ENCODE results near the gene MAMDC2. TPM values are rescaled to one million over a fixed set of nuclear protein-coding genes. Genes with fewer than 3 reads are reported as not detected.

The MAMDC2 gene
- total RNA-seq, 1 donor from 2014 or later = 211 TPM

DNA sequence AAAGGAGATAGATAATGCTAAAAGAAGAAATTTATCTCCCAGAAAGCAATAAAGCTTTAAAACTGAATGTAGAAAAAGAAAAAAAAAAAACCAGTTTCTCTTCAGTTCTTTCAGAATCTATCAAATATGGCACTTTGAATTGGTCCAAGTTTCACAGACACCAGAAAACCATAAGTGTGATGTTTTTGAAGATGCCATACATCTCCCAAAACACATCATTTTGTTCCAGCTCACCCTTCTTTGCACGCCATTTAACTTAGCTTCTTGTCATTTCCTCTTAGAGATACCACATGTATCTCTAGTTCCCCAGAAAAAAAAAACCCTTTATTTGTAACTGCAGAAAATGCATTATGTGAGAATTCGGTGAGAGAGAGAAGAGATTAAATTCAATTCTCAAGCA, 46.1 kb upstream of the MAMDC2 start:
- Histone ChIP-seq H3K4me1 (ENCODE audit: insufficient read depth, low read length) (no peaks in the 10 kb centered on the region), H3K4me2 (ENCODE audit: low read length) (no peak overlapping the region), H3K27me3 (ENCODE audit: insufficient read depth, low read length) (no peaks in the 10 kb centered on the region), H4K20me1 (ENCODE audit: insufficient read depth, low read length) (no peaks in the 10 kb centered on the region), H3K27ac (ENCODE audit: low read depth, low read length) (no peak overlapping the region), H3K4me3 (ENCODE audit: insufficient read depth, low read depth, low read length) (no peak overlapping the region), H3K9ac (ENCODE audit: low read length) (no peak overlapping the region), H3K79me2 (ENCODE audit: insufficient read depth, low read length) (no peaks in the 10 kb centered on the region), H2AFZ (ENCODE audit: low read depth, low read length) (no peak overlapping the region), H3K9me3 (ENCODE audit: insufficient read depth, low read depth, low read length) (no peaks in the 10 kb centered on the region), H3K36me3 (ENCODE audit: insufficient read depth, low read length) (no peaks in the 10 kb centered on the region)
- Mint-ChIP-seq H3K36me3 (ENCODE audit: low read depth, unreplicated experiment) (no peaks in the 10 kb centered on the region), H3K27me3 (ENCODE audit: low read depth, unreplicated experiment) (no peaks in the 10 kb centered on the region), H3K9me3 (ENCODE audit: unreplicated experiment) (no peaks in the 10 kb centered on the region), H3K4me1 (ENCODE audit: low read depth, unreplicated experiment) (no peaks in the 10 kb centered on the region), H3K4me3 (ENCODE audit: unreplicated experiment) (no peak overlapping the region), H3K27ac (ENCODE audit: unreplicated experiment) (no peak overlapping the region)
- TF ChIP-seq, protein P1, sequence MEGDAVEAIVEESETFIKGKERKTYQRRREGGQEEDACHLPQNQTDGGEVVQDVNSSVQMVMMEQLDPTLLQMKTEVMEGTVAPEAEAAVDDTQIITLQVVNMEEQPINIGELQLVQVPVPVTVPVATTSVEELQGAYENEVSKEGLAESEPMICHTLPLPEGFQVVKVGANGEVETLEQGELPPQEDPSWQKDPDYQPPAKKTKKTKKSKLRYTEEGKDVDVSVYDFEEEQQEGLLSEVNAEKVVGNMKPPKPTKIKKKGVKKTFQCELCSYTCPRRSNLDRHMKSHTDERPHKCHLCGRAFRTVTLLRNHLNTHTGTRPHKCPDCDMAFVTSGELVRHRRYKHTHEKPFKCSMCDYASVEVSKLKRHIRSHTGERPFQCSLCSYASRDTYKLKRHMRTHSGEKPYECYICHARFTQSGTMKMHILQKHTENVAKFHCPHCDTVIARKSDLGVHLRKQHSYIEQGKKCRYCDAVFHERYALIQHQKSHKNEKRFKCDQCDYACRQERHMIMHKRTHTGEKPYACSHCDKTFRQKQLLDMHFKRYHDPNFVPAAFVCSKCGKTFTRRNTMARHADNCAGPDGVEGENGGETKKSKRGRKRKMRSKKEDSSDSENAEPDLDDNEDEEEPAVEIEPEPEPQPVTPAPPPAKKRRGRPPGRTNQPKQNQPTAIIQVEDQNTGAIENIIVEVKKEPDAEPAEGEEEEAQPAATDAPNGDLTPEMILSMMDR (IDR thresholded peaks at IDR 0.05; ENCODE audit: insufficient read depth, low read depth, low read length) = no peak
- no peak for TF ChIP-seq EZH2 (IDR thresholded peaks at IDR 0.05; ENCODE audit: insufficient read depth, low read length)
- no peak for DNase-seq (ENCODE audit: low read depth)
- FAIRE-seq = peak; percentile 32

DNA sequence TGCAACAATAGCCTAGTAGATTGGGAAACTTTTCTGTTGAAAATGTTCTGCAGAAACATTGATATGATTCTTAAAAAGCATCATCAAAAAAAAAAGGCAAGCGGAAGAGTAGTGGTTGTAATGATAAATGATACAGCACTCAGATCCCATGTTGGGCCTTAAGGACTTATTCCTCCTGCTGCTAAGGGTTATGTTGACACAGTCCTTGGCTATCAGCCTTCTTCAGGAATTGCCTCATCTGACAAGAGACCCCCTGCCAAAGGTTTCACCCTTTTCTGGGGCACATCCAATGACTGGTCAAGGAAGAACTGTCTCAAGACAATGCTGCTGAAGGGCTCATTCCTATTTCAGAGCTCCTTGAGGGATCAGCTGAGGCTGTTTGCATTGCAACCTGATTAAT, 44.3 kb upstream of the MAMDC2 start:
- FAIRE-seq = no peak
- Histone ChIP-seq H3K9me3 (ENCODE audit: insufficient read depth, low read depth, low read length) (no peaks in the 10 kb centered on the region), H4K20me1 (ENCODE audit: insufficient read depth, low read length) (no peaks in the 10 kb centered on the region), H3K4me2 (ENCODE audit: low read length) (no peak overlapping the region), H3K9ac (ENCODE audit: low read length) (no peak overlapping the region), H3K4me3 (ENCODE audit: insufficient read depth, low read depth, low read length) (no peak overlapping the region), H3K4me1 (ENCODE audit: insufficient read depth, low read length) (peaks cover 5% of the 10 kb centered on the region), H3K27me3 (ENCODE audit: insufficient read depth, low read length) (no peaks in the 10 kb centered on the region), H2AFZ (ENCODE audit: low read depth, low read length) (no peak overlapping the region), H3K36me3 (ENCODE audit: insufficient read depth, low read length) (no peaks in the 10 kb centered on the region), H3K27ac (ENCODE audit: low read depth, low read length) (no peak overlapping the region), H3K79me2 (ENCODE audit: insufficient read depth, low read length) (no peaks in the 10 kb centered on the region)
- H3K4me1 Mint-ChIP-seq (ENCODE audit: low read depth, unreplicated experiment) = peaks cover 2% of the 10 kb centered on the region
- H3K36me3 Mint-ChIP-seq (ENCODE audit: low read depth, unreplicated experiment) = no peaks in the 10 kb centered on the region
- DNase-seq (ENCODE audit: low read depth) = no peak
- no peaks in the 10 kb centered on the region for H3K9me3 Mint-ChIP-seq (ENCODE audit: unreplicated experiment)
- H3K27me3 Mint-ChIP-seq (ENCODE audit: low read depth, unreplicated experiment) = no peaks in the 10 kb centered on the region
- H3K27ac Mint-ChIP-seq (ENCODE audit: unreplicated experiment) = no peak overlapping the region
- H3K4me3 Mint-ChIP-seq (ENCODE audit: unreplicated experiment) = no peak overlapping the region
- no peak for TF ChIP-seq EZH2 (IDR thresholded peaks at IDR 0.05; ENCODE audit: insufficient read depth, low read length)
- TF ChIP-seq, protein P1 (IDR thresholded peaks at IDR 0.05; ENCODE audit: insufficient read depth, low read depth, low read length) = no peak

DNA sequence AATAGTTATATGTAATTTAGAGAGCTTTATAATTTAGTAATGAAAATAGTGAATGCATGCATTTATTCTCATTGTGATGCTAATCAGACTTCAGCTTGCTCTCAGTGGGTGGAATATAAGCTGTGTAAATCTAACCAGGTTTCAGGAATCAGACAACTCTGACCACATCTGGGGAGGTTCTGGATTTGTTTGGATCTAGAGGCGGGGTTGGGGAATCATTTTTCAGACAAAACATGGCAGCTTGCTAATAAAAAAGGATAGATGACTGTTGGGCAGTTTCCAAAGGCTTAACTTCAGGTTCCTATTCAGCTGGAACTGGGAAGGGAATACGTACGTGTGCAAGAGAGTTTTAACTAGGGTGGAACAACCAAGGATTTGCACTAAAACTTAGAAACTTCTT, 43.2 kb upstream of the MAMDC2 start:
- Mint-ChIP-seq H3K4me3 (ENCODE audit: unreplicated experiment) (no peak overlapping the region), H3K9me3 (ENCODE audit: unreplicated experiment) (no peaks in the 10 kb centered on the region), H3K27me3 (ENCODE audit: low read depth, unreplicated experiment) (no peaks in the 10 kb centered on the region), H3K27ac (ENCODE audit: unreplicated experiment) (no peak overlapping the region), H3K36me3 (ENCODE audit: low read depth, unreplicated experiment) (no peaks in the 10 kb centered on the region), H3K4me1 (ENCODE audit: low read depth, unreplicated experiment) (peaks cover 2% of the 10 kb centered on the region)
- H3K27ac ChIP-seq (ENCODE audit: low read depth, low read length) = no peak overlapping the region
- no peaks in the 10 kb centered on the region for H3K79me2 ChIP-seq (ENCODE audit: insufficient read depth, low read length)
- no peak for TF ChIP-seq EZH2 (IDR thresholded peaks at IDR 0.05; ENCODE audit: insufficient read depth, low read length)
- TF ChIP-seq, protein P1 (IDR thresholded peaks at IDR 0.05; ENCODE audit: insufficient read depth, low read depth, low read length) = no peak
- no peak overlapping the region for H3K4me3 ChIP-seq (ENCODE audit: insufficient read depth, low read depth, low read length)
- no peaks in the 10 kb centered on the region for H3K9me3 ChIP-seq (ENCODE audit: insufficient read depth, low read depth, low read length)
- H2AFZ ChIP-seq (ENCODE audit: low read depth, low read length) = no peak overlapping the region
- FAIRE-seq (no peak), DNase-seq (ENCODE audit: low read depth) (no peak)
- no peak overlapping the region for H3K4me2 ChIP-seq (ENCODE audit: low read length)
- no peaks in the 10 kb centered on the region for H3K36me3 ChIP-seq (ENCODE audit: insufficient read depth, low read length)
- H3K27me3 ChIP-seq (ENCODE audit: insufficient read depth, low read length) = no peaks in the 10 kb centered on the region
- no peaks in the 10 kb centered on the region for H4K20me1 ChIP-seq (ENCODE audit: insufficient read depth, low read length)
- no peak overlapping the region for H3K9ac ChIP-seq (ENCODE audit: low read length)
- peaks cover 11% of the 10 kb centered on the region for H3K4me1 ChIP-seq (ENCODE audit: insufficient read depth, low read length)

Measured in astrocyte (in vitro differentiated cells and primary cell).